Tibial artery (tissue), 4 donors: ENCODE measurements around the gene CTAGE1.

Experiments used
- DNase-seq, 2 donors: peaks; one replicate each; pipeline ENCODE4 v3.0.0-alpha.2; 2019
- H3K27ac ChIP-seq, 2 donors: fragments of 200-600 bp; sonication (generic) in 1 of 2; 1 replicate in 1 of 2; 2 replicates in 1 of 2; pipeline ENCODE4 v1.5.1; 2018 to 2019; ENCODE audit warnings: mild to moderate bottlenecking in 1 of 2
- H3K27me3 ChIP-seq, 2 donors: fragments of 200-600 bp; sonication (generic) in 1 of 2; one replicate each; pipeline versions ENCODE4 v1.5.1 to v1.6.0; 2016 to 2019
- H3K36me3 ChIP-seq, 3 donors: fragments of 200-600 bp; sonication (generic) in 2 of 3; one replicate each; pipeline ENCODE4 v1.5.1; 2016 to 2019; ENCODE audit warnings: mild to moderate bottlenecking in 2 of 3
- H3K4me1 ChIP-seq, 4 donors: fragments of 200-600 bp; sonication (generic) in 2 of 4; 1 replicate in 3 of 4; 2 replicates in 1 of 4; pipeline ENCODE4 v1.5.1; 2016 to 2019
- H3K4me3 ChIP-seq, 2 donors: fragments of 200-600 bp; sonication (generic) in 1 of 2; 1 replicate in 1 of 2; 2 replicates in 1 of 2; pipeline ENCODE4 v1.5.1; 2018 to 2019; ENCODE audit warnings: mild to moderate bottlenecking in 2 of 2
- H3K9me3 ChIP-seq, 3 donors: fragments of 200-600 bp; sonication (generic) in 1 of 3; one replicate each; pipeline ENCODE4 v1.5.1; 2016 to 2019
- CTCF ChIP-seq, 2 experiments: fragments of 200-600 bp in 1 of 2; fragments of 450-650 bp in 1 of 2; IDR thresholded peaks; one replicate each; pipeline ENCODE4 v1.5.1; 2017 to 2019; ENCODE audit warnings: antibody characterized with exemption in 2 of 2, mild to moderate bottlenecking in 1 of 2, moderate library complexity in 1 of 2
- intact Hi-C: fragments of 100-400 bp; cut with DNase I; formaldehyde crosslinking; loops from one replicate; pipeline ENCODE4 v1.15.0; 2023; ENCODE audit warnings: low total_unique reads

The CTAGE1 gene

GRCh38 chr18:22459491-22459890, 41.8 kb upstream of the CTAGE1 start:
- Histone ChIP-seq H3K4me3 (no peak overlapping the region), H3K9me3 (no peaks in the 10 kb centered on the region), H3K36me3 (no peaks in the 10 kb centered on the region), H3K27me3 (no peaks in the 10 kb centered on the region), H3K27ac (no peak overlapping the region), H3K4me1 (no peaks in the 10 kb centered on the region)
- TF ChIP-seq CTCF (IDR thresholded peaks at IDR 0.05) = no peak
- intact Hi-C loops = no loop called here
- DNase-seq = no peak

- Histone ChIP-seq H3K36me3 (no peaks in the 10 kb centered on the region), H3K4me1 (peaks cover 0 to 6% (median 2%) of the 10 kb centered on the region in 4 donors), H3K4me3 (no peak overlapping the region), H3K27me3 (no peaks in the 10 kb centered on the region), H3K9me3 (no peaks in the 10 kb centered on the region), H3K27ac (no peak overlapping the region)
- no peak for TF ChIP-seq CTCF (IDR thresholded peaks at IDR 0.05)
- intact Hi-C loops = no loop called here
- DNase-seq = no peak
Measured at GRCh38 chr18:22457524-22457923, 39.8 kb upstream of the CTAGE1 start.

- intact Hi-C loops = no loop called here
- TF ChIP-seq CTCF (IDR thresholded peaks at IDR 0.05) = no peak
- no peaks in the 10 kb centered on the region for H3K9me3 ChIP-seq
- H3K4me1 ChIP-seq = peaks cover 0 to 14% (median 6%) of the 10 kb centered on the region in 4 donors
- H3K4me3 ChIP-seq = no peak overlapping the region
- H3K27ac ChIP-seq = no peak overlapping the region
- H3K36me3 ChIP-seq = no peaks in the 10 kb centered on the region
- DNase-seq = no peak
- no peaks in the 10 kb centered on the region for H3K27me3 ChIP-seq
Measured at GRCh38 chr18:22456547-22456946, 38.8 kb upstream of the CTAGE1 start.

- no peaks in the 10 kb centered on the region for H3K36me3 ChIP-seq
- no peak overlapping the region for H3K27ac ChIP-seq
- intact Hi-C loops = no loop called here
- TF ChIP-seq CTCF (IDR thresholded peaks at IDR 0.05) = no peak
- DNase-seq = no peak
- peaks cover 0 to 14% (median 6%) of the 10 kb centered on the region in 4 donors for H3K4me1 ChIP-seq
- no peak overlapping the region for H3K4me3 ChIP-seq
- no peaks in the 10 kb centered on the region for H3K9me3 ChIP-seq
- no peaks in the 10 kb centered on the region for H3K27me3 ChIP-seq
Measured at GRCh38 chr18:22456116-22456480, 38.4 kb upstream of the CTAGE1 start.

GRCh38 chr18:22455425-22456115, 37.9 kb upstream of the CTAGE1 start:
- no peak for TF ChIP-seq CTCF (IDR thresholded peaks at IDR 0.05)
- no peak for DNase-seq
- intact Hi-C loops = no loop called here

More at GRCh38 chr18:22455425-22456115, 37.9 kb upstream of the CTAGE1 start:
- no peaks in the 10 kb centered on the region for H3K36me3 ChIP-seq
- H3K4me3 ChIP-seq = no peak overlapping the region
- H3K9me3 ChIP-seq = no peaks in the 10 kb centered on the region
- H3K27me3 ChIP-seq = no peaks in the 10 kb centered on the region
- peaks cover 0 to 14% (median 6%) of the 10 kb centered on the region in 4 donors for H3K4me1 ChIP-seq
- no peak overlapping the region for H3K27ac ChIP-seq
